HepG2 (cell line): ENCODE measurements around the gene SLC22A4. TPM values are rescaled to one million over a fixed set of nuclear protein-coding genes. Genes with fewer than 3 reads are reported as not detected.

Experiments used
- ARHGAP35 ChIP-seq: sonication (generic); formaldehyde crosslinking; IDR thresholded peaks from 2 replicates; pipeline ENCODE4 v1.9.0; 2022; ENCODE audit warnings: mild to moderate bottlenecking, inconsistent platforms, moderate library complexity, missing genetic modification reagents, borderline replicate concordance
- ARID5B ChIP-seq: IDR thresholded peaks from 2 replicates; pipeline ENCODE4 v1.4.0; 2020; ENCODE audit warnings: mild to moderate bottlenecking, missing genetic modification reagents
- DDIT3 ChIP-seq: sonication (generic); formaldehyde crosslinking; IDR thresholded peaks from 2 replicates; pipeline ENCODE4 v1.4.0; 2020; ENCODE audit warnings: mild to moderate bottlenecking, missing genetic modification reagents
- KDM6A ChIP-seq: IDR thresholded peaks from 2 replicates; pipeline ENCODE4 v1.6.1; 2016; ENCODE audit warnings: low read depth
- MED13 ChIP-seq: sonication (generic); formaldehyde crosslinking; IDR thresholded peaks from 2 replicates; pipeline ENCODE4 v1.5.0; 2020; ENCODE audit warnings: missing genetic modification reagents
- SAP130 ChIP-seq: IDR thresholded peaks from 2 replicates; pipeline ENCODE4 v1.6.1; 2016; ENCODE audit warnings: low read depth
- SATB2 ChIP-seq: sonication (generic); formaldehyde crosslinking; IDR thresholded peaks from 2 replicates; pipeline ENCODE4 v1.5.0; 2020; ENCODE audit warnings: missing genetic modification reagents
- SMAD3 ChIP-seq: sonication (generic); formaldehyde crosslinking; IDR thresholded peaks from 2 replicates; pipeline ENCODE4 v1.4.0; 2020; ENCODE audit warnings: missing genetic modification reagents
- SRSF4 ChIP-seq: fragments of 200-400 bp; formaldehyde crosslinking; IDR thresholded peaks from one replicate; pipeline ENCODE4 v1.6.1; 2018; ENCODE audit warnings: mild to moderate bottlenecking, low read depth, low read length, moderate library complexity; ENCODE audit not compliant: poor library complexity, severe bottlenecking
- TBP ChIP-seq: sonication (generic); formaldehyde crosslinking; IDR thresholded peaks from 2 replicates; pipeline ENCODE4 v1.5.0; 2020; ENCODE audit warnings: missing genetic modification reagents
- TOPORS ChIP-seq: sonication (generic); formaldehyde crosslinking; IDR thresholded peaks from 2 replicates; pipeline ENCODE4 v1.8.0; 2023; ENCODE audit warnings: mild to moderate bottlenecking, missing genetic modification reagents
- XBP1 ChIP-seq: sonication (generic); formaldehyde crosslinking; IDR thresholded peaks from 2 replicates; pipeline ENCODE4 v1.5.0; 2020; ENCODE audit warnings: missing genetic modification reagents
- ZNF17 ChIP-seq: sonication (generic); formaldehyde crosslinking; IDR thresholded peaks from 2 replicates; pipeline ENCODE4 v1.5.0; 2020; ENCODE audit warnings: mild to moderate bottlenecking, missing genetic modification reagents
- ZNF317 ChIP-seq: sonication (generic); formaldehyde crosslinking; IDR thresholded peaks from 2 replicates; pipeline ENCODE4 v1.5.0; 2020; ENCODE audit warnings: mild to moderate bottlenecking, missing genetic modification reagents
- ZNF33A ChIP-seq: sonication (generic); formaldehyde crosslinking; IDR thresholded peaks from 2 replicates; pipeline ENCODE4 v1.5.1; 2020; ENCODE audit warnings: missing genetic modification reagents, mild to moderate bottlenecking, moderate library complexity, borderline replicate concordance
- ZNF354B ChIP-seq: sonication (generic); formaldehyde crosslinking; IDR thresholded peaks from 2 replicates; pipeline ENCODE4 v1.8.0; 2022; ENCODE audit warnings: mild to moderate bottlenecking, missing genetic modification reagents
- ZNF674 ChIP-seq: sonication (generic); formaldehyde crosslinking; IDR thresholded peaks from 2 replicates; pipeline ENCODE4 v1.5.0; 2020; ENCODE audit warnings: low read depth, mild to moderate bottlenecking, missing genetic modification reagents
- polyA plus RNA-seq, 8 experiments: library from polyadenylated mRNA; depleted of rRNA in 3 of 8; stranded (reverse) in 7 of 8; unstranded in 1 of 8; fragments of >200 nt; fragmentation: Illumina TruSeq in 4 of 8; extraction: Trizol in 4 of 8; gene quantifications; 2 replicates each; pipeline versions ENCODE4 v1.2.1 to v1.2.3, GENCODE V29; 2011 to 2016; ENCODE audit warnings: low read depth in 4 of 8, missing spikeins in 1 of 8, mixed read lengths in 1 of 8; ENCODE audit not compliant: insufficient read depth in 1 of 8
- total RNA-seq, 5 experiments: library from RNA; depleted of rRNA; stranded (reverse); fragments of >200 nt; fragmentation: Illumina TruSeq; extraction: Trizol; gene quantifications; 2 replicates each; pipeline ENCODE4 v1.2.3, GENCODE V29; 2016; ENCODE audit warnings: low read depth in 1 of 5
- TF ChIP-seq, protein P1 (sequence below): sonication (generic); formaldehyde crosslinking; IDR thresholded peaks from 2 replicates; pipeline ENCODE4 v1.4.0; 2020; ENCODE audit warnings: missing genetic modification reagents, low read depth, mild to moderate bottlenecking, borderline replicate concordance
- TF ChIP-seq, protein P2 (sequence below): sonication (generic); formaldehyde crosslinking; IDR thresholded peaks from 2 replicates; pipeline ENCODE4 v1.5.1; 2020; ENCODE audit warnings: missing genetic modification reagents, mild to moderate bottlenecking, borderline replicate concordance
- TF ChIP-seq, protein P3 (sequence below): sonication (generic); formaldehyde crosslinking; IDR thresholded peaks from 2 replicates; pipeline ENCODE4 v1.5.0; 2020; ENCODE audit warnings: missing genetic modification reagents
- TF ChIP-seq, protein P4 (sequence below): sonication (generic); formaldehyde crosslinking; IDR thresholded peaks from 2 replicates; pipeline ENCODE4 v1.8.1; 2023; ENCODE audit warnings: mild to moderate bottlenecking, inconsistent platforms, moderate library complexity, missing genetic modification reagents, borderline replicate concordance

SLC22A4 gene
- total and polyA plus RNA-seq, 2 of the 13 experiments (the other 11 are each of a cell fraction or from before 2014, with no cell fraction given), result 0.33 to 0.62 TPM

GRCh38 chr5:132293066-132293991, 865 bp upstream of the SLC22A4 start (continued):
- TF ChIP-seq TOPORS (CRISPR knock-in tag) (no peak; the same call in 1 of the 2 replicates), SAP130 (CRISPR knock-in tag) (peak; percentile 63), ZNF33A (no peak), SMAD3 (CRISPR knock-in tag) (peak; percentile 75; the same call in 1 of the 2 replicates), ZNF354B (CRISPR knock-in tag) (no peak), DDIT3 (no peak), ZNF317 (peak; percentile 87; the same call in 1 of the 2 replicates), ARHGAP35 (CRISPR knock-in tag) (peak; percentile 82; the same call in 1 of the 2 replicates), XBP1 (CRISPR knock-in tag) (no peak), SATB2 (CRISPR knock-in tag) (no peak), ZNF17 (CRISPR knock-in tag) (peak; percentile 75; the same call in 1 of the 2 replicates), ZNF674 (peak; percentile 20; the same call in 1 of the 2 replicates), ARID5B (no peak), SRSF4 (no peak), KDM6A (no peak), MED13 (CRISPR knock-in tag) (0 out of 2 replicates have a peak, but pooled peaks have one; percentile 56), TBP (no peak)
- TF ChIP-seq, protein P1, sequence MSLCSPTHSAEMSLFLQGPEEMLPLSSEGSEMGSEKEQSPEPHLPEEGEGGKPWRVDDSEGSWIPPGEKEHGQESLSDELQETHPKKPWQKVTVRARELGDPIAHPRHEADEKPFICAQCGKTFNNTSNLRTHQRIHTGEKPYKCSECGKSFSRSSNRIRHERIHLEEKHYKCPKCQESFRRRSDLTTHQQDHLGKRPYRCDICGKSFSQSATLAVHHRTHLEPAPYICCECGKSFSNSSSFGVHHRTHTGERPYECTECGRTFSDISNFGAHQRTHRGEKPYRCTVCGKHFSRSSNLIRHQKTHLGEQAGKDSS (CRISPR knock-in tag), result no peak; the same call in 1 of the 2 replicates
- TF ChIP-seq, protein P2, sequence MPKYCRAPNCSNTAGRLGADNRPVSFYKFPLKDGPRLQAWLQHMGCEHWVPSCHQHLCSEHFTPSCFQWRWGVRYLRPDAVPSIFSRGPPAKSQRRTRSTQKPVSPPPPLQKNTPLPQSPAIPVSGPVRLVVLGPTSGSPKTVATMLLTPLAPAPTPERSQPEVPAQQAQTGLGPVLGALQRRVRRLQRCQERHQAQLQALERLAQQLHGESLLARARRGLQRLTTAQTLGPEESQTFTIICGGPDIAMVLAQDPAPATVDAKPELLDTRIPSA (CRISPR knock-in tag), result peak; percentile 95
- TF ChIP-seq, protein P3, sequence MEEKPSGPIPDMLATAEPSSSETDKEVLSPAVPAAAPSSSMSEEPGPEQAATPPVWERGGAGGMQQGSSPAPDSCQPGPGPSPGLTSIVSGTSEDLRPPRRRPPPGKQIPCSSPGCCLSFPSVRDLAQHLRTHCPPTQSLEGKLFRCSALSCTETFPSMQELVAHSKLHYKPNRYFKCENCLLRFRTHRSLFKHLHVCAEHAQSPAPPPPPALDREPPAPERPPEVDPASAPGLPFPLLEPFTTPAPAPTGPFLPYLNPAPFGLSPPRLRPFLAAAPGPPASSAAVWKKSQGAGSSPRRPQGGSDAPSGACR (CRISPR knock-in tag), result no peak; the same call in 1 of the 2 replicates
- TF ChIP-seq, protein P4, sequence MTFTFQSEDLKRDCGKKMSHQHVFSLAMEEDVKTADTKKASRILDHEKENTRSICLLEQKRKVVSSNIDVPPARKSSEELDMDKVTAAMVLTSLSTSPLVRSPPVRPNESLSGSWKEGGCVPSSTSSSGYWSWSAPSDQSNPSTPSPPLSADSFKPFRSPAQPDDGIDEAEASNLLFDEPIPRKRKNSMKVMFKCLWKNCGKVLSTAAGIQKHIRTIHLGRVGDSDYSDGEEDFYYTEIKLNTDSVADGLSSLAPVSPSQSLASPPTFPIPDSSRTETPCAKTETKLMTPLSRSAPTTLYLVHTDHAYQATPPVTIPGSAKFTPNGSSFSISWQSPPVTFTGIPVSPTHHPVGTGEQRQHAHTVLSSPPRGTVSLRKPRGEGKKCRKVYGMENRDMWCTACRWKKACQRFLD (CRISPR knock-in tag), result no peak
